NCI-H446 treated with DMSO at 0.1 percent for 48 hours (cell line): ENCODE data around the gene C3orf22.
"Not testable (repeated sequence)": the region's sequence is repeated elsewhere in the genome, so short reads cannot be mapped to it uniquely, and the experiment has no call there.

Source experiments
- DNase-seq: peaks from one replicate; lab custom pipeline; 2025; lab: John Stamatoyannopoulos, UW

The C3orf22 gene, protein sequence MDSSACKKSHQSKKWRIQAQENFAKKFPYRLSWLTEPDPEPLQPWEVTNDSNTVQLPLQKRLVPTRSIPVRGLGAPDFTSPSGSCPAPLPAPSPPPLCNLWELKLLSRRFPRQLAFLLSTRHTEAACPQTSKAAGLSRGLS

GRCh38 chr3:126558336-126559071, at the start of gene C3orf22:
C3orf22 (minus strand) TSS chr3:126558932; CDS start chr3:126553390, 5,542 bp downstream.
- DNase-seq, result no peak

DNA sequence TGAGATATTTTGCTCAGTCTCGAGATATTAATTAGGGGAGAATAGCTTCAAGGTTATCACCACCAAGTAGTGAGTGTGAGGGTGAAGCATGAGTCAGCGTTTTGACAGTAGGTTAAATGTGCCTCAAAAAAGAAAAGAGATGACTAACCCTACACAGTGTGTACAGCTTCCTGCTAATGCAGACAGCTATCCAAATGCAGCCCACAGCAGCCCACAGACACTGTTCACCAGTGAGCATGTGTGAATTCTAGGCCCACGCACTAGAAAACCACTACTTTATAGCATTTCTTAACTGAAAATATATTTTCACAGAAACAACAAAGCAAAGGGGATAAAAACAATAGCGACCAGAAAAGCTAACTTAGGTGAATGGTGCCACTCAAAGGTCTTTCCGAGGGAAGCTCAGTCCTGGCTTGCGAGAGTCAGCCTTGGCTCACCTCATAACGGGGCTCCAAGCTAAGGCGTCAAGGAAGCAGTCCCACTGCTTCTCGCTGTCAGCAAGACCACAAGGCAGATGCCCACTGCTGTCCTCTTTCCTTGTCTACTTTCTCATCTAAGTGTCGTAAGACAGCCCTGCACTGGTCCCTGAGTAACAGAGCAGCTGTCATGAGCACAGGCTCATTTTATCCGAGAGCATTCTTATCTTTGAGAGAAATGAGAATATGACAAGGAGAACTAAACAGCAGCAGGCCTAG, 48.6 kb upstream of the C3orf22 start:
- DNase-seq, result no peak

GRCh38 chr3:126606001-126606400, 47.3 kb upstream of the C3orf22 start:
- DNase-seq, result no peak

GRCh38 chr3:126604691-126605090, 46.0 kb upstream of the C3orf22 start:
- DNase-seq, result no peak

DNA sequence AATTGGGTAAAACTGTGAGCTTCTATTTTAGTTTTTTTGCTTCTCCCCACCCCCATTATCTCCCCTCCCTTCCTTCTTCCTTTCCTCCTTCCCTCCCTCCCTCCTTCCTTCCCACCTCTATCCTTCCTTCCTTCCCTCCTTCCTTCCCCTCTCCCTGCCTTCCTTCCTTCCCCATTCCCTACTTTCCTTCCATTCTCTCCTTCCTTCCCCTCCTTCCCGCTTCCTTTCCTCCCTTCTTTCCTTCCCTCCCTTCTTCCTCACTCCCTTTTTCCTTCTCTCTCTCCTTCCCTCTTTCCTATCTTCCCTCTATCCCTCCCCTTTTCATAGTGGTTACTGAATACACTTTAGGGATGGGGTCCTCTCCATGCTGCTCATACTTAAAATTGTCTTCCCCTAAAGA, 40.4 kb upstream of the C3orf22 start:
- no peak for DNase-seq

DNA sequence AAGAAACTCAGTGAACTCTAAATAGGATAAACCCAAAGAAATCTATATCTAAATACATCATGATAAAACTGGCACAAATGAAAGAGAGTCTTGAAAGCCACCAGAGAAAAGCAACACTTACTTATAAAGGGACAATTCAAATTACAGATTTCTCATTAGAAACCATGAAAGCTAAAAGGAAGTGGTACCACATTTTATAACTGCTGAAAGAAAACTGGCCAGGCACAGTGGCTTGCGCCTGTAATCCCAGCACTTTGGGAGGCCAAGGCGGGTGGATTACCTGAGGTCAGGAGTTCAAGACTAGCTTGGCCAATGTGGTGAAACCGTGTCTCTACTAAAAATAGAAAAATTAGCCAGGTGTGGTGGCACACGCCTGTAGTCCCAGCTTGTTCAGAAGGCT, 36.7 kb upstream of the C3orf22 start:
- not testable (repeated sequence) for DNase-seq

- not testable (repeated sequence) for DNase-seq
Measured at GRCh38 chr3:126591515-126591914, 32.8 kb upstream of the C3orf22 start.

GRCh38 chr3:126582311-126582710, 23.6 kb upstream of the C3orf22 start:
- DNase-seq, result no peak

- no peak for DNase-seq
Measured at GRCh38 chr3:126581569-126581968, 22.8 kb upstream of the C3orf22 start.

GRCh38 chr3:126580746-126581145, 22.0 kb upstream of the C3orf22 start:
- no peak for DNase-seq

DNA sequence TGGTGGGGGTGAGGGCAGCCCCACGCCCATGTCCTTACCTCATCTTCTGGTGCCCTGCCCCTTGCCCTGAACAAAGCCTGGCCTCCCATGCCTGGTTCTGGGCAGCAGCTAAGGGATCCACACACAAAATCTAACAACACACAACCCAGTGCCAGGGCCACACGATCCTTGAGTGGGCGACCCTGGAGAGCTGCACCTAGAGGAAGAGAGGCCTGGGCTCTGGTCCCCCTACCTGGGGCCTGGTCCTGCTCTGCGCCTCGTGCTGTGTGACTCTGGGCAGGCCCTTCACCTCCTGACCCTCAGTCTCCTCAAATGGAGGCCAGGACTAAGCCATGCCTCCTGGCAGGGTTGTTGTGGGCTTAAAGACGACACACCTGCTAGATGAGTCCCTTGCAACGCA, 20.0 kb upstream of the C3orf22 start:
- no peak for DNase-seq

DNA sequence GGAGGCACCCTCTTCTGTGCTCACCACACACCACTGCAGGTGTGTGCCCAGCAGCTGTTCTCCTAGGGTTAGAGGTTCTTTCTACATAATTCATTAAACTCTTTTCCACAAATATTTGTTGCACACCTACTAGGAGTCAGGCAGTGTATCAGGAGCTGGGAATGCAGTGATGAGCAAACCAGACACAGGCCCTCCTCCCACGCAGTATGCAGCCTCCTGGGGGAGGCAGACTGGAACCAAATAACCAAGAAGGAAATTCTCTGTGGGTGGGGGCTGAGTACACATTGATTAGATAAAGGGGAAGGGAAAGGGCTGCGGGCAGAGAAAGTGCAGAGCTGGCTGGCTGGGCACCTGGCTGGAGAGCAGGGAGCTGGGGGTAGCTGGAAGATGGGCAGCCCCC, 18.5 kb upstream of the C3orf22 start:
- DNase-seq, result no peak

DNA sequence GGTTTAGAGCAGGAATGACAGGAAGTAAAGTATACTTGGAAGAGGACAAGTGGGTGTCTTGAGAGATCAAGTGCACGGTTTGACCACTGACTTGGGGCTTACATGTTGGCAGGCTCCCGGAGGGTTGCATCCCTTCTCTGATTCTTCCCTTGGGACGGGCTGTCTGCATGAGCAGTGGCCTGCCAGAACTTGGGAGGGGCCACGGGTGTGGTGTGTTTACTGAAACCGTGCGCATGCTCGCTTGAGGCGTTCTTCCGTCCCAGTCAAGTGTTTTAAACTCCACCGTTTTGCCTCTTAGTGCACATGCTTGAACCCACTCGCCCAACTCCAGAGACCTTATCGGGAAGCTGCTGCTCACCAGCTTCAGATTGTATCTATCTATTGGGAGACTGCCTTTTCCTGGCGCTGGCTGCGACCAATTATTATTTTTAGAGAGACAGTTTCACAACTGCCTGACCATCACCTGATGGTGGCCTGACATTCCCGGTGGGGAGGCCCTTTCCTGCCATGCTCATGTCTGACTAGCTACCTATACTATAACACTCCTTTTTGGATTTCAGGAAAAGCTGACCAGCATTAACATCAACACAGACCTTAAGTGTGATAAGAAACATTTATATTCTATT, 14.9 kb upstream of the C3orf22 start:
- no peak for DNase-seq

- DNase-seq, result no peak
Measured at GRCh38 chr3:126571078-126571477, 12.3 kb upstream of the C3orf22 start.

GRCh38 chr3:126570103-126570541, 11.4 kb upstream of the C3orf22 start:
- no peak for DNase-seq

DNA sequence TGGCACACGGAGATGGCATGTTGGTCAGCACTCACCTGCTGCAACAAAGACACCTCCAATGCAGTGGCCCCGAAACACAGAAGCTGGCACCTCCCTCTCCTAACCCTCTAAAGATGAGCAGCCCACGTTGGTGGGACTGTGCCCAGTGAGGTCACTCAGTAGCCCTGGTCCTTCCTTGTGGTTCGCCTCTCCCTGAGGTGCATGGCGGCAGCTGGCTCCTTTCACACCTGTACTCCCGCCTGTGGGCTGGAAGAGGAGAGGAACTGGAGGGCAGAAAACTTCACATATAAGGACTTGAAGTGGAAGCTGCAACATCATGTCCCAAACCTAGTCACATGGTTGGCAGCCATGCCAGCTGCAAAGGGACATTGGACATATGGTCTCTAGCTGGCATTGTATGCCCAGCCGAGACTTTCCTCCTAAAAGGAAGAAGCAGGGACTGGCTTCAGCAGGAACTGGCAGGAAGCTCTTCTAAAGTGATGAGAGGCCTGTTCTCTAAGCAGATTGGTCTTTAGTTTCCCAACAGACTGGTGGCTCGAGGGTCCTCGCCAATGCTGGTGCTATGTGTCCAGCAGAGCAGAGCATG, 10.8 kb upstream of the C3orf22 start:
- no peak for DNase-seq

GRCh38 chr3:126568776-126569342, 10.1 kb upstream of the C3orf22 start:
- no peak for DNase-seq

GRCh38 chr3:126567696-126568438, 9.1 kb upstream of the C3orf22 start:
- DNase-seq, result no peak

- no peak for DNase-seq
Measured at GRCh38 chr3:126562737-126563276, 4.1 kb upstream of the C3orf22 start.

DNA sequence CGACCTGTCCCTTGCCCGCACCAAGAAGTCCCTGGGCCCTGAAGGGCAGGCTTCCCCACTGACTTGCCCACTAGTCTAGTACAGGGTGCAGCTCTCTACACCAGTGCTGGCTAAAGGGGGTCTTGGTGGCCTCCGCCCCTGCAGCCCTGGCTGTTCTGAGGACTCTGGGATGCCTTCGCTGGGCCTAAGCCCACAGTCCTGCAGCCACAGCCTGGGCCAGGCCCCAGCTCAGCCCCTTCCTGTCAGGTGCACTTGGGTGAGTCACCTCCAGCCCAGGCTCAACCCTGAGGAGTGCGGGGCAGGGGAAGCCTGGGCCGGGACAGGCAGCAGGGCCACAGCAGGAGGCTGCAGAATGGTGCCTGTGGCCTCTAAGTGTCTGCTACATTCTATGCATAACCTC, 971 bp downstream of the C3orf22 start:
- no peak for DNase-seq

GRCh38 chr3:126557415-126557745, 1.4 kb downstream of the C3orf22 start:
- no peak for DNase-seq
